Pancreas (tissue), 10 donors: ENCODE measurements around the gene ZG16. TPM values are rescaled to one million over a fixed set of nuclear protein-coding genes. Genes with fewer than 3 reads are reported as not detected.
A peak's percentile ranks its signal among the peaks of the same experiment; 100 is the strongest.

Experiments
- ATAC-seq, 4 donors: fragments of 200-7000 bp; cut with Tn5 transposase; one replicate each; pipeline versions ENCODE4 v1.8.0 to v1.9.1; 2020; ENCODE audit warnings: mild to moderate bottlenecking in 4 of 4, moderate library complexity in 4 of 4
- DNase-seq, 6 donors: peaks; one replicate each; pipeline ENCODE4 v3.0.0-alpha.2; 2020
- FAIRE-seq: peaks from 2 replicates; lab custom pipeline; 2012; peaks lifted over from hg19 to GRCh38; lab: Jason Lieb, UNC
- H3K27ac ChIP-seq, 4 donors: fragments of 200-600 bp; sonication (generic); 1 replicate in 3 of 4; 2 replicates in 1 of 4; pipeline versions ENCODE4 v1.5.0 to v1.8.0; 2020
- H3K27me3 ChIP-seq, 4 donors: fragments of 200-600 bp; one replicate each; pipeline ENCODE4 v1.8.0; 2021
- H3K36me3 ChIP-seq, 3 donors: fragments of 200-600 bp; sonication (generic) in 1 of 3; one replicate each; pipeline versions ENCODE4 v1.5.0 to v1.8.0; 2020 to 2021
- H3K4me1 ChIP-seq, 3 donors: fragments of 200-600 bp; one replicate each; pipeline ENCODE4 v1.8.0; 2021
- H3K4me3 ChIP-seq, 4 donors: fragments of 200-600 bp; sonication (generic) in 2 of 4; one replicate each; pipeline versions ENCODE4 v1.5.0 to v1.8.0; 2020 to 2021
- H3K9me3 ChIP-seq, 4 donors: fragments of 200-600 bp; one replicate each; pipeline ENCODE4 v1.8.0; 2021
- CTCF ChIP-seq, 4 donors: fragments of 200-600 bp; sonication (generic) in 3 of 4; IDR thresholded peaks; one replicate each; pipeline versions ENCODE4 v1.5.0 to v1.8.0; 2021; ENCODE audit warnings: antibody characterized with exemption in 4 of 4
- WGBS, 2 donors: extraction: QIAGEN DNeasy Blood & Tissue Kit; methylation state at CpG; one replicate each; pipeline ENCODE4 v1.1.7; 2013; 5-methylcytosine and 5-hydroxymethylcytosine counted together
- intact Hi-C, 3 donors: fragments of 100-400 bp; cut with DNase I; formaldehyde crosslinking; loops; one replicate each; pipeline versions ENCODE4 v1.11.1 to v1.14.2; 2022
- polyA plus RNA-seq, 2 donors: library from polyadenylated mRNA; stranded (reverse); fragments of 200-250 nt; gene quantifications; one replicate each; pipeline ENCODE4 v1.2.3, GENCODE V29; 2013
- total RNA-seq, 6 donors: library from RNA; stranded (reverse); fragmentation: NEBNext Ultra II Directional in 4 of 6; extraction: Animal tissue kit (Norgen Biotek cat#: 25700) in 4 of 6; gene quantifications; one replicate each; pipeline versions ENCODE4 v1.2.1 to v1.2.4, GENCODE V29; 2021 to 2023
- donor health status: healthy with polysubstance abuse.
- donor health status: DM: no; HTN: no; CAD: no; lungs with moderate emphysema.
- donor health status: DM: no; HTN: no; CAD: no.
- donor health status: control.
- donor health status: control.
- donor health status: Bipolar disorder and iron deficiency.
- donor health status: DM: yes; HTN: yes; CAD: no.
- donor health status: DM: no; HTN: no; CAD: no.
- donor health status: DM: no; HTN: no; CAD: no.
- donor health status: DM: yes; HTN: yes; CAD: no.

ZG16 gene
- total and polyA plus RNA-seq, 8 donors: 0.06 to 3.1 (median 1.1) TPM

GRCh38 chr16:29742683-29743275 is 35.3 kb upstream of the ZG16 start:
- no peaks in the 10 kb centered on the region for H3K4me1 ChIP-seq
- no peaks in the 10 kb centered on the region for H3K36me3 ChIP-seq
- 76 to 84% methylated on average over 7 of the region's 7 CpGs for WGBS, 2 donors
- H3K4me3 ChIP-seq: no peak overlapping the region
- no peak overlapping the region for H3K27ac ChIP-seq
- H3K9me3 ChIP-seq: no peaks in the 10 kb centered on the region
- no peak for DNase-seq
- TF ChIP-seq CTCF (IDR thresholded peaks at IDR 0.05): no peak
- no peak for FAIRE-seq
- intact Hi-C loops: no loop called here
- no peaks in the 10 kb centered on the region for H3K27me3 ChIP-seq
- no peak for ATAC-seq

GRCh38 chr16:29743475-29743826 is 34.6 kb upstream of the ZG16 start:
- 83 to 92% methylated on average over 5 of the region's 5 CpGs for WGBS, 2 donors
- no peak for TF ChIP-seq CTCF (IDR thresholded peaks at IDR 0.05)
- no peaks in the 10 kb centered on the region for H3K4me1 ChIP-seq
- no peak overlapping the region for H3K4me3 ChIP-seq
- H3K9me3 ChIP-seq: no peaks in the 10 kb centered on the region
- no peak for ATAC-seq
- H3K27ac ChIP-seq: no peak overlapping the region
- no peaks in the 10 kb centered on the region for H3K36me3 ChIP-seq
- no peaks in the 10 kb centered on the region for H3K27me3 ChIP-seq
- no peak for FAIRE-seq
- no peak for DNase-seq
- intact Hi-C loops: no loop called here

- Histone ChIP-seq H3K27ac (no peak overlapping the region), H3K4me1 (no peaks in the 10 kb centered on the region), H3K4me3 (peak overlapping the region in 1 of 4 donors; percentile 30), H3K27me3 (no peaks in the 10 kb centered on the region), H3K36me3 (no peaks in the 10 kb centered on the region), H3K9me3 (no peaks in the 10 kb centered on the region)
- ATAC-seq (no peak), FAIRE-seq (no peak), DNase-seq (no peak)
- intact Hi-C loops: no loop called here
- WGBS, 2 donors: 81 to 93% methylated on average over 21 of the region's 21 CpGs
- TF ChIP-seq CTCF (IDR thresholded peaks at IDR 0.05): no peak
Measured at GRCh38 chr16:29743827-29744531, 34.1 kb upstream of the ZG16 start.

GRCh38 chr16:29744541-29745101 is 33.4 kb upstream of the ZG16 start:
- no peak for TF ChIP-seq CTCF (IDR thresholded peaks at IDR 0.05)
- 86 to 92% methylated on average over 20 of the region's 20 CpGs for WGBS, 2 donors
- Histone ChIP-seq H3K27me3 (no peaks in the 10 kb centered on the region), H3K36me3 (no peaks in the 10 kb centered on the region), H3K4me3 (peak overlapping the region in 1 of 4 donors; percentile 30), H3K27ac (no peak overlapping the region), H3K4me1 (no peaks in the 10 kb centered on the region), H3K9me3 (no peaks in the 10 kb centered on the region)
- ATAC-seq (no peak), FAIRE-seq (no peak), DNase-seq (peak in 1 of 6 donors; percentile 66)
- intact Hi-C loops: no loop called here
